MM.1S (cell line): ENCODE results near the gene HHIPL1.

Source experiments
- DNase-seq: peaks from one replicate; pipeline ENCODE4 v3.0.0-alpha.2; 2015
- H2AFZ ChIP-seq: fragments of 300-600 bp; sonication (generic); 2 replicates; pipeline ENCODE4 v1.6.0; 2016; ENCODE audit warnings: antibody characterized with exemption, low read length
- H3F3A ChIP-seq: fragments of 300-600 bp; sonication (generic); 2 replicates; pipeline ENCODE4 v1.6.1; 2016; ENCODE audit warnings: mild to moderate bottlenecking, antibody characterized with exemption, low read length, moderate library complexity, mixed read lengths; ENCODE audit not compliant: insufficient read depth
- H3K27ac ChIP-seq: fragments of 300-600 bp; sonication (generic); 2 replicates; pipeline ENCODE4 v1.5.1; 2016; ENCODE audit warnings: mild to moderate bottlenecking, low read length
- H3K27me3 ChIP-seq: fragments of 300-600 bp; sonication (generic); replicated peaks from 2 replicates; pipeline ENCODE4 v1.6.0; 2016; ENCODE audit warnings: low read length; ENCODE audit not compliant: insufficient read depth
- H3K36me3 ChIP-seq: fragments of 300-600 bp; sonication (generic); replicated peaks from 2 replicates; pipeline ENCODE4 v1.6.1; 2016; ENCODE audit warnings: mild to moderate bottlenecking, low read length, mixed read lengths; ENCODE audit not compliant: insufficient read depth
- H3K4me1 ChIP-seq: fragments of 300-600 bp; sonication (generic); 2 replicates; pipeline ENCODE4 v1.6.1; 2016; ENCODE audit warnings: low read length, mixed read lengths
- H3K4me2 ChIP-seq: fragments of 300-600 bp; sonication (generic); 2 replicates; pipeline ENCODE4 v1.6.0; 2016; ENCODE audit warnings: low read depth, low read length
- H3K4me3 ChIP-seq: fragments of 300-600 bp; sonication (generic); 2 replicates; pipeline ENCODE4 v1.5.1; 2016; ENCODE audit warnings: low read length, mixed read lengths
- H3K79me2 ChIP-seq: fragments of 300-600 bp; sonication (generic); 2 replicates; pipeline ENCODE4 v1.6.1; 2016; ENCODE audit warnings: mixed run types, low read length, mixed read lengths
- H3K9ac ChIP-seq: fragments of 300-600 bp; sonication (generic); 2 replicates; pipeline ENCODE4 v1.6.1; 2016; ENCODE audit warnings: low read length, mixed read lengths
- H3K9me2 ChIP-seq: fragments of 300-600 bp; sonication (generic); replicated peaks from 2 replicates; pipeline ENCODE4 v1.6.1; 2016; ENCODE audit warnings: mild to moderate bottlenecking, low read length, mixed read lengths; ENCODE audit not compliant: insufficient read depth
- H3K9me3 ChIP-seq: fragments of 300-600 bp; sonication (generic); replicated peaks from 2 replicates; pipeline ENCODE4 v1.6.1; 2016; ENCODE audit warnings: mild to moderate bottlenecking, low read length, mixed read lengths; ENCODE audit not compliant: insufficient read depth
- H4K20me1 ChIP-seq: fragments of 300-600 bp; sonication (generic); 2 replicates; pipeline ENCODE4 v1.6.1; 2016; ENCODE audit warnings: mild to moderate bottlenecking, low read length, moderate library complexity, mixed read lengths; ENCODE audit not compliant: insufficient read depth
- CTCF ChIP-seq: fragments of 300-600 bp; sonication (generic); IDR thresholded peaks from 2 replicates; pipeline ENCODE4 v1.5.1; 2016; ENCODE audit warnings: antibody characterized with exemption, low read length, mixed read lengths
- EZH2 ChIP-seq: fragments of 300-600 bp; sonication (generic); optimal IDR thresholded peaks from 2 replicates; pipeline ENCODE3; 2017; ENCODE audit warnings: low read depth, mild to moderate bottlenecking, antibody characterized with exemption, low read length, mixed read lengths
- EZH2phosphoT487 ChIP-seq: fragments of 300-600 bp; sonication (generic); IDR thresholded peaks from 2 replicates; pipeline ENCODE4 v1.6.1; 2018; ENCODE audit warnings: antibody characterized with exemption, low read length

Gene HHIPL1

GRCh38 chr14:99688210-99688581, 43.3 kb downstream of the HHIPL1 start:
- Histone ChIP-seq H2AFZ (no peak overlapping the region), H3K9me2 (no peaks in the 10 kb centered on the region), H4K20me1 (no peaks in the 10 kb centered on the region), H3K9me3 (no peaks in the 10 kb centered on the region), H3K9ac (no peak overlapping the region), H3K36me3 (no peaks in the 10 kb centered on the region), H3K27me3 (no peaks in the 10 kb centered on the region), H3K4me2 (no peak overlapping the region), H3K79me2 (no peaks in the 10 kb centered on the region), H3K27ac (no peak overlapping the region), H3K4me3 (no peak overlapping the region), H3F3A (no peaks in the 10 kb centered on the region), H3K4me1 (no peaks in the 10 kb centered on the region)
- no peak for TF ChIP-seq EZH2phosphoT487
- no peak for TF ChIP-seq EZH2
- TF ChIP-seq CTCF: no peak
- DNase-seq: no peak

- H3K9me2 ChIP-seq: no peaks in the 10 kb centered on the region
- H3F3A ChIP-seq: no peaks in the 10 kb centered on the region
- no peaks in the 10 kb centered on the region for H3K9me3 ChIP-seq
- no peak overlapping the region for H3K9ac ChIP-seq
- no peaks in the 10 kb centered on the region for H3K79me2 ChIP-seq
- H2AFZ ChIP-seq: no peak overlapping the region
- TF ChIP-seq CTCF (no peak), EZH2 (no peak), EZH2phosphoT487 (no peak)
- no peaks in the 10 kb centered on the region for H3K36me3 ChIP-seq
- no peak overlapping the region for H3K4me2 ChIP-seq
- no peak overlapping the region for H3K27ac ChIP-seq
- H3K27me3 ChIP-seq: no peaks in the 10 kb centered on the region
- no peak overlapping the region for H3K4me3 ChIP-seq
- H3K4me1 ChIP-seq: no peaks in the 10 kb centered on the region
- H4K20me1 ChIP-seq: no peaks in the 10 kb centered on the region
- DNase-seq: no peak
These were observed 43.7 kb downstream of the HHIPL1 start for GRCh38 chr14:99688629-99689028.

- Histone ChIP-seq H3K36me3 (no peaks in the 10 kb centered on the region), H4K20me1 (no peaks in the 10 kb centered on the region), H3F3A (no peaks in the 10 kb centered on the region), H3K79me2 (no peaks in the 10 kb centered on the region), H3K27me3 (no peaks in the 10 kb centered on the region), H3K9ac (no peak overlapping the region), H3K27ac (no peak overlapping the region), H3K4me2 (no peak overlapping the region), H3K4me1 (no peaks in the 10 kb centered on the region), H3K9me2 (no peaks in the 10 kb centered on the region), H3K4me3 (no peak overlapping the region), H3K9me3 (no peaks in the 10 kb centered on the region), H2AFZ (no peak overlapping the region)
- no peak for DNase-seq
- TF ChIP-seq CTCF (no peak), EZH2phosphoT487 (no peak), EZH2 (no peak)
These were observed 44.6 kb downstream of the HHIPL1 start for GRCh38 chr14:99689266-99690236.
